MM.1S (cell line): Measurements from ENCODE around the gene AWAT1.

Experiments
- DNase-seq: peaks from one replicate; pipeline ENCODE4 v3.0.0-alpha.2; 2015
- H2AFZ ChIP-seq: fragments of 300-600 bp; sonication (generic); 2 replicates; pipeline ENCODE4 v1.6.0; 2016; ENCODE audit warnings: antibody characterized with exemption, low read length
- H3F3A ChIP-seq: fragments of 300-600 bp; sonication (generic); 2 replicates; pipeline ENCODE4 v1.6.1; 2016; ENCODE audit warnings: mild to moderate bottlenecking, antibody characterized with exemption, low read length, moderate library complexity, mixed read lengths; ENCODE audit not compliant: insufficient read depth
- H3K27ac ChIP-seq: fragments of 300-600 bp; sonication (generic); 2 replicates; pipeline ENCODE4 v1.5.1; 2016; ENCODE audit warnings: mild to moderate bottlenecking, low read length
- H3K27me3 ChIP-seq: fragments of 300-600 bp; sonication (generic); replicated peaks from 2 replicates; pipeline ENCODE4 v1.6.0; 2016; ENCODE audit warnings: low read length; ENCODE audit not compliant: insufficient read depth
- H3K36me3 ChIP-seq: fragments of 300-600 bp; sonication (generic); replicated peaks from 2 replicates; pipeline ENCODE4 v1.6.1; 2016; ENCODE audit warnings: mild to moderate bottlenecking, low read length, mixed read lengths; ENCODE audit not compliant: insufficient read depth
- H3K4me1 ChIP-seq: fragments of 300-600 bp; sonication (generic); 2 replicates; pipeline ENCODE4 v1.6.1; 2016; ENCODE audit warnings: low read length, mixed read lengths
- H3K4me2 ChIP-seq: fragments of 300-600 bp; sonication (generic); 2 replicates; pipeline ENCODE4 v1.6.0; 2016; ENCODE audit warnings: low read depth, low read length
- H3K4me3 ChIP-seq: fragments of 300-600 bp; sonication (generic); 2 replicates; pipeline ENCODE4 v1.5.1; 2016; ENCODE audit warnings: low read length, mixed read lengths
- H3K79me2 ChIP-seq: fragments of 300-600 bp; sonication (generic); 2 replicates; pipeline ENCODE4 v1.6.1; 2016; ENCODE audit warnings: mixed run types, low read length, mixed read lengths
- H3K9ac ChIP-seq: fragments of 300-600 bp; sonication (generic); 2 replicates; pipeline ENCODE4 v1.6.1; 2016; ENCODE audit warnings: low read length, mixed read lengths
- H3K9me2 ChIP-seq: fragments of 300-600 bp; sonication (generic); replicated peaks from 2 replicates; pipeline ENCODE4 v1.6.1; 2016; ENCODE audit warnings: mild to moderate bottlenecking, low read length, mixed read lengths; ENCODE audit not compliant: insufficient read depth
- H3K9me3 ChIP-seq: fragments of 300-600 bp; sonication (generic); replicated peaks from 2 replicates; pipeline ENCODE4 v1.6.1; 2016; ENCODE audit warnings: mild to moderate bottlenecking, low read length, mixed read lengths; ENCODE audit not compliant: insufficient read depth
- H4K20me1 ChIP-seq: fragments of 300-600 bp; sonication (generic); 2 replicates; pipeline ENCODE4 v1.6.1; 2016; ENCODE audit warnings: mild to moderate bottlenecking, low read length, moderate library complexity, mixed read lengths; ENCODE audit not compliant: insufficient read depth
- CTCF ChIP-seq: fragments of 300-600 bp; sonication (generic); IDR thresholded peaks from 2 replicates; pipeline ENCODE4 v1.5.1; 2016; ENCODE audit warnings: antibody characterized with exemption, low read length, mixed read lengths
- EZH2 ChIP-seq: fragments of 300-600 bp; sonication (generic); optimal IDR thresholded peaks from 2 replicates; pipeline ENCODE3; 2017; ENCODE audit warnings: low read depth, mild to moderate bottlenecking, antibody characterized with exemption, low read length, mixed read lengths
- EZH2phosphoT487 ChIP-seq: fragments of 300-600 bp; sonication (generic); IDR thresholded peaks from 2 replicates; pipeline ENCODE4 v1.6.1; 2018; ENCODE audit warnings: antibody characterized with exemption, low read length

Gene AWAT1

GRCh38 chrX:70252491-70252890 lies 18.0 kb downstream of the AWAT1 start:
- H4K20me1 ChIP-seq, result no peaks in the 10 kb centered on the region
- TF ChIP-seq EZH2, result no peak
- no peaks in the 10 kb centered on the region for H3K36me3 ChIP-seq
- H2AFZ ChIP-seq, result no peak overlapping the region
- DNase-seq, result no peak
- H3K9me2 ChIP-seq, result no peaks in the 10 kb centered on the region
- H3K4me3 ChIP-seq, result no peak overlapping the region
- no peaks in the 10 kb centered on the region for H3K4me1 ChIP-seq
- no peak overlapping the region for H3K4me2 ChIP-seq
- H3K9ac ChIP-seq, result no peak overlapping the region
- no peaks in the 10 kb centered on the region for H3K27me3 ChIP-seq
- H3F3A ChIP-seq, result no peaks in the 10 kb centered on the region
- no peaks in the 10 kb centered on the region for H3K79me2 ChIP-seq
- no peak overlapping the region for H3K27ac ChIP-seq
- H3K9me3 ChIP-seq, result no peaks in the 10 kb centered on the region

DNA sequence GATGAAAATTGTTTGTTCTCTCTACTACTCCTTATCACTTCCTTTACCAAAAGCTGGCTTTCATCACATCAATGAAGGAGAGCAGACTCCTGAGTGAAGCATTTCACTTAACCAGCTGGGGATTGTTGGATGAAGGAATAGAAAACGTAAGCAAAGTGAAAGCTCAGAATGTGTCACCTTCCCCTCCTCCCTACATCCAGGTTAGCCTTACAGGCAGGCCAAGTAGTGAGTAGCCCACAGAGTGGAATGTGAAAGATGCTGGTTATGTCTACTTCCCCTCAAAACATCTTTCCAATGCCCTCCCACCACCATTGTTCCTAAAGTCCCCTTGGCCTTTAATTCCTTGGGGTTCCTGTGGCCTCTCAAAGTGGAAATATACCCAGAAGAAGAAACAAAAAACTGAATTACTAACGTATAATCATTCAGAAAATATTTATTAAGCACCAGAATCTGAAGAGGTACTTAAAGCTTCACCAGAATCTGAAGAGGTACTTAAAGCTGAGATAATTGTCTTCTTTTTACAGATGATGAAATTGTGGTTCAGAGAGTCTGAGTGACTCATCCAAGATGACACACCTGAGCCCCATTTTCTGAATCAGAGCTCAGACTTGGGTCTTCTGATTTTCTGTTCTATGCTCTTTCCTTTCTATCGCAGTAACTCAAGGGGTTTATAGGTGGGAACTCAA lies 19.1 kb downstream of the AWAT1 start:
- Histone ChIP-seq H3K4me2 (no peak overlapping the region), H3K9me2 (no peaks in the 10 kb centered on the region), H4K20me1 (no peaks in the 10 kb centered on the region), H3K36me3 (no peaks in the 10 kb centered on the region), H3K9me3 (no peaks in the 10 kb centered on the region), H3F3A (no peaks in the 10 kb centered on the region), H3K4me3 (no peak overlapping the region), H3K27ac (no peak overlapping the region), H3K9ac (no peak overlapping the region), H3K4me1 (no peaks in the 10 kb centered on the region), H3K27me3 (no peaks in the 10 kb centered on the region), H3K79me2 (no peaks in the 10 kb centered on the region), H2AFZ (no peak overlapping the region)
- no peak for DNase-seq
- TF ChIP-seq EZH2phosphoT487 (no peak), CTCF (no peak), EZH2 (no peak)

DNA sequence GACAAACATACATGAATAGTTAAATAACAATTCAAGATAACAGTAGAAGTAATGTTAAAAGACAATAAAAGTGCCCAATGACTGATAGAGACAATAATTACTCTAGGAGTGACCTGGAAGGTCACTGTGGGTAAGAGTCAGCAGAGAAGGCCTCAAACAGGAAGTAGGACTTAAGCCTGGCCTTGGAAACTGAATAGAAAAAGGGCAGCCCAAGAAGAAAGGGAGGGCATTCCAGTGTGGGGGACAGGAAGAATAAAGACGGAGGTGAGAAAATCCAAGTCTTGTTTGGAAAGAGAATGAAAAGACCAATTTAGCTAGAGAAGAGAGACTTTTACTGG lies 19.6 kb downstream of the AWAT1 start:
- no peak overlapping the region for H3K4me3 ChIP-seq
- H3K36me3 ChIP-seq, result no peaks in the 10 kb centered on the region
- no peaks in the 10 kb centered on the region for H3K9me3 ChIP-seq
- no peaks in the 10 kb centered on the region for H3F3A ChIP-seq
- TF ChIP-seq EZH2 (no peak), EZH2phosphoT487 (no peak), CTCF (no peak)
- no peaks in the 10 kb centered on the region for H3K27me3 ChIP-seq
- no peak overlapping the region for H3K27ac ChIP-seq
- H3K4me1 ChIP-seq, result no peaks in the 10 kb centered on the region
- no peak overlapping the region for H3K9ac ChIP-seq
- no peak for DNase-seq
- H3K4me2 ChIP-seq, result no peak overlapping the region
- H4K20me1 ChIP-seq, result no peaks in the 10 kb centered on the region
- no peaks in the 10 kb centered on the region for H3K79me2 ChIP-seq
- no peaks in the 10 kb centered on the region for H3K9me2 ChIP-seq
- no peak overlapping the region for H2AFZ ChIP-seq

GRCh38 chrX:70254909-70255308 lies 20.5 kb downstream of the AWAT1 start:
- H3K27me3 ChIP-seq, result no peaks in the 10 kb centered on the region
- no peaks in the 10 kb centered on the region for H3K4me1 ChIP-seq
- no peaks in the 10 kb centered on the region for H3K36me3 ChIP-seq
- DNase-seq, result no peak
- no peak overlapping the region for H3K4me2 ChIP-seq
- no peak overlapping the region for H2AFZ ChIP-seq
- no peaks in the 10 kb centered on the region for H3F3A ChIP-seq
- H3K27ac ChIP-seq, result no peak overlapping the region
- H3K9me2 ChIP-seq, result no peaks in the 10 kb centered on the region
- H3K9ac ChIP-seq, result no peak overlapping the region
- H4K20me1 ChIP-seq, result no peaks in the 10 kb centered on the region
- H3K4me3 ChIP-seq, result no peak overlapping the region
- no peaks in the 10 kb centered on the region for H3K79me2 ChIP-seq
- no peaks in the 10 kb centered on the region for H3K9me3 ChIP-seq
- no peak for TF ChIP-seq EZH2phosphoT487
- TF ChIP-seq CTCF, result no peak
- TF ChIP-seq EZH2, result no peak
